Panc1 (cell line): Measurements from ENCODE around the gene CERS5. TPM values are rescaled to one million over a fixed set of nuclear protein-coding genes. Genes with fewer than 3 reads are reported as not detected.

Experiments used
- ATAC-seq: fragments of 200-7000 bp; cut with Tn5 transposase; 2 replicates; pipeline ENCODE4 v1.9.1; 2020; ENCODE audit warnings: mild to moderate bottlenecking, moderate library complexity
- BruUV-seq: library from RNA; stranded (reverse); fragments of 400-500 nt; replicated peaks from 2 replicates; lab custom pipeline; 2021; lab: Mats Ljungman, UMichigan
- CTCF ChIA-PET: fragments of 300-600 bp; sonication (Branson Sonifier 250); formaldehyde crosslinking; loops from one replicate; lab custom pipeline; 2022; ENCODE audit warnings: antibody characterized with exemption; lab: Charles Lee
- POLR2A ChIA-PET: fragments of 300-600 bp; sonication (Branson Sonifier 250); formaldehyde crosslinking; loops from one replicate; lab custom pipeline; 2022; ENCODE audit warnings: antibody characterized with exemption; lab: Charles Lee
- DNase-seq: peaks from one replicate; pipeline ENCODE4 v3.0.0-alpha.2; 2010; ENCODE audit warnings: low read depth, low spot score
- H3K27ac ChIP-seq: 2 replicates; pipeline ENCODE4 v1.5.1; 2011; ENCODE audit warnings: mild to moderate bottlenecking, low read length, inconsistent platforms
- H3K27me3 ChIP-seq: fragments of 200-500 bp; sonication (Bioruptor generic); 2 replicates; pipeline ENCODE4 v1.6.0; 2014; ENCODE audit warnings: low read length, inconsistent platforms; ENCODE audit not compliant: control insufficient read depth, insufficient read depth
- H3K36me3 ChIP-seq: fragments of 200-500 bp; sonication (Bioruptor generic); 2 replicates; pipeline ENCODE4 v1.5.1; 2014; ENCODE audit warnings: inconsistent platforms, mild to moderate bottlenecking, low read length, moderate library complexity; ENCODE audit not compliant: control insufficient read depth, insufficient read depth
- H3K4me1 ChIP-seq: 2 replicates; pipeline ENCODE4 v1.5.1; 2011; ENCODE audit warnings: inconsistent platforms, mild to moderate bottlenecking, low read length, moderate library complexity; ENCODE audit not compliant: control insufficient read depth, insufficient read depth
- H3K4me3 ChIP-seq, 2 experiments: 2 replicates each; pipeline ENCODE4 v1.5.1; 2011 to 2012; ENCODE audit warnings: low read depth in 2 of 2, low read length in 2 of 2, mild to moderate bottlenecking in 2 of 2, inconsistent platforms in 1 of 2, moderate library complexity in 1 of 2
- H3K9me3 ChIP-seq: fragments of 200-500 bp; sonication (Bioruptor generic); 2 replicates; pipeline ENCODE4 v1.5.1; 2014; ENCODE audit warnings: low read depth, mild to moderate bottlenecking, inconsistent platforms, low read length, moderate library complexity; ENCODE audit not compliant: control insufficient read depth, insufficient read depth
- CTCF ChIP-seq: fragments of 450-650 bp; IDR thresholded peaks from 2 replicates; pipeline ENCODE4 v1.5.1; 2017; ENCODE audit warnings: mild to moderate bottlenecking
- POLR2AphosphoS5 ChIP-seq: IDR thresholded peaks from 2 replicates; pipeline ENCODE4 v1.6.1; 2012; ENCODE audit warnings: mild to moderate bottlenecking, low read depth, low read length, moderate library complexity
- REST ChIP-seq, 2 experiments: IDR thresholded peaks; 2 replicates each; pipeline ENCODE4 v1.6.1; 2011 to 2012; ENCODE audit warnings: low read depth in 2 of 2, control low read depth in 1 of 2, low read length in 1 of 2, mild to moderate bottlenecking in 1 of 2, moderate library complexity in 1 of 2; ENCODE audit not compliant: insufficient read depth in 1 of 2
- SIN3A ChIP-seq: IDR thresholded peaks from 2 replicates; pipeline ENCODE4 v1.6.1; 2012; ENCODE audit warnings: low read depth, mild to moderate bottlenecking, low read length, moderate library complexity, borderline replicate concordance; ENCODE audit not compliant: insufficient read depth
- TCF7L2 ChIP-seq: IDR thresholded peaks from 2 replicates; pipeline ENCODE4 v1.6.1; 2011; ENCODE audit warnings: mild to moderate bottlenecking, low read depth, low read length, inconsistent platforms
- in situ Hi-C: cut with HindIII; loops from 2 replicates; pipeline ENCODE4 v1.10.0; 2016; ENCODE audit warnings: low sequenced_read_pairs, low pct_unique_long_range_greater_than_20kb
- intact Hi-C: fragments of 100-400 bp; cut with micrococcal nuclease; formaldehyde crosslinking; loops from one replicate; pipeline ENCODE4 v1.10.0; 2022; ENCODE audit not compliant: unreplicated experiment
- total RNA-seq: library from RNA; stranded (reverse); gene quantifications from one replicate; pipeline ENCODE4 v1.2.1, GENCODE V29; 2021; ENCODE audit not compliant: unreplicated experiment

The CERS5 gene
- total RNA-seq, 1 experiment from 2014 or later, result 50.5 TPM

- in situ Hi-C loops (no loop called here), intact Hi-C loops (no loop called here)
- TF ChIP-seq POLR2AphosphoS5 (no peak), CTCF (no peak), REST (IDR thresholded peaks at IDR 0.05; ENCODE audit: insufficient read depth in 1 of 2, low read depth in 2 of 2, low read length in 1 of 2) (no peak)
- Histone ChIP-seq H3K4me1 (peaks cover 29% of the 10 kb centered on the region), H3K36me3 (peaks cover 19% of the 10 kb centered on the region), H3K27me3 (no peaks in the 10 kb centered on the region), H3K9me3 (no peaks in the 10 kb centered on the region), H3K4me3 (no peak overlapping the region), H3K27ac (no peak overlapping the region)
- BruUV-seq, result no TSS peak
- ATAC-seq, result no peak
- no peak for DNase-seq
- ChIA-PET CTCF (interaction anchor here (0.6 kb wide), 1 partner anchor 276 kb away, joined by 4 read pairs; no protein-coding TSS in a partner anchor), POLR2A (interaction anchor here (0.6 kb wide), 2 partner anchors 43 to 63 kb away, joined by 5 to 8 read pairs; no protein-coding TSS in a partner anchor)
Observed at GRCh38 chr12:50190859-50191258, 23.7 kb upstream of the CERS5 start.

- H3K4me3 ChIP-seq, result no peak overlapping the region
- no peak for DNase-seq
- H3K27ac ChIP-seq, result peak overlapping the region; percentile 73
- no peaks in the 10 kb centered on the region for H3K27me3 ChIP-seq
- H3K9me3 ChIP-seq, result no peaks in the 10 kb centered on the region
- H3K36me3 ChIP-seq, result peaks cover 14% of the 10 kb centered on the region
- intact Hi-C loops (loop anchor here (10.0 kb wide), 1 partner anchor 126 kb away; no protein-coding TSS in a partner anchor), in situ Hi-C loops (no loop called here)
- TSS peak; percentile 35 for BruUV-seq
- peaks cover 29% of the 10 kb centered on the region for H3K4me1 ChIP-seq
- no peak for TF ChIP-seq TCF7L2
- TF ChIP-seq SIN3A, result no peak
- no peak for TF ChIP-seq REST (IDR thresholded peaks at IDR 0.05; ENCODE audit: insufficient read depth in 1 of 2, low read depth in 2 of 2, low read length in 1 of 2)
- no peak for TF ChIP-seq POLR2AphosphoS5
- no peak for TF ChIP-seq CTCF
- ChIA-PET POLR2A (no interaction called here), CTCF (no interaction called here)
- ATAC-seq, result no peak
Observed at GRCh38 chr12:50188875-50189575, 21.9 kb upstream of the CERS5 start.
